HT-29 (cell line): ENCODE measurements around the gene RGS3. TPM values are rescaled to one million over a fixed set of nuclear protein-coding genes. Genes with fewer than 3 reads are reported as not detected.

Source experiments
- DNase-seq: peaks from one replicate; pipeline ENCODE4 v3.0.0-alpha.2; 2015; ENCODE audit warnings: low spot score
- total RNA-seq: library from RNA; depleted of rRNA; stranded (reverse); fragments of >200 nt; shearing (Covaris generic); gene quantifications from 2 replicates; pipeline ENCODE4 v1.2.3, GENCODE V29; 2014

The RGS3 gene
- total RNA-seq, 1 experiment from 2014 or later, result 76.8 TPM

GRCh38 chr9:113465599-113466140 is 2.1 kb downstream of the RGS3 start:
- no peak for DNase-seq

GRCh38 chr9:113467183-113467582 is 3.7 kb downstream of the RGS3 start:
- no peak for DNase-seq

GRCh38 chr9:113468716-113469448 is 5.4 kb downstream of the RGS3 start:
- no peak for DNase-seq

- no peak for DNase-seq
These were observed 7.6 kb downstream of the RGS3 start for GRCh38 chr9:113471143-113471542.

- DNase-seq, result no peak
These were observed 8.0 kb downstream of the RGS3 start for GRCh38 chr9:113471566-113471965.

GRCh38 chr9:113472199-113472598 is 8.7 kb downstream of the RGS3 start:
- DNase-seq, result no peak

- no peak for DNase-seq
These were observed 11.0 kb downstream of the RGS3 start for GRCh38 chr9:113474360-113475028.

GRCh38 chr9:113475031-113475430 is 11.5 kb downstream of the RGS3 start:
- DNase-seq, result no peak

GRCh38 chr9:113475992-113476391 is 12.5 kb downstream of the RGS3 start:
- DNase-seq, result no peak

- DNase-seq, result no peak
These were observed 13.0 kb downstream of the RGS3 start for GRCh38 chr9:113476511-113476916.

GRCh38 chr9:113477058-113477457 is 13.5 kb downstream of the RGS3 start:
- no peak for DNase-seq

- no peak for DNase-seq
These were observed 14.1 kb downstream of the RGS3 start for GRCh38 chr9:113477661-113478060.

- DNase-seq, result no peak
These were observed 15.7 kb downstream of the RGS3 start for GRCh38 chr9:113479174-113479621.

GRCh38 chr9:113480612-113481011 is 17.1 kb downstream of the RGS3 start:
- DNase-seq, result no peak

- no peak for DNase-seq
These were observed 17.8 kb downstream of the RGS3 start for GRCh38 chr9:113481176-113481787.

GRCh38 chr9:113482341-113482740 is 18.8 kb downstream of the RGS3 start:
- no peak for DNase-seq

GRCh38 chr9:113482991-113483675 is 19.6 kb downstream of the RGS3 start:
- no peak for DNase-seq

- DNase-seq, result no peak
These were observed 20.2 kb downstream of the RGS3 start for GRCh38 chr9:113483676-113484257.

GRCh38 chr9:113484258-113484730 is 20.8 kb downstream of the RGS3 start:
- no peak for DNase-seq

- no peak for DNase-seq
These were observed 22.2 kb downstream of the RGS3 start for GRCh38 chr9:113485761-113486115.

- no peak for DNase-seq
These were observed 22.8 kb downstream of the RGS3 start for GRCh38 chr9:113486327-113486726.
